Activated naive CD4-positive, alpha-beta T cell (primary cell): ENCODE data around the gene SERP2.
"Not testable (repeated sequence)": the region's sequence is repeated elsewhere in the genome, so short reads cannot be mapped to it uniquely, and the experiment has no call there.

Source experiments
- DNase-seq, 4 experiments: peaks; one replicate each; lab custom pipeline; 2025; lab: John Stamatoyannopoulos, UW

The SERP2 gene

DNA sequence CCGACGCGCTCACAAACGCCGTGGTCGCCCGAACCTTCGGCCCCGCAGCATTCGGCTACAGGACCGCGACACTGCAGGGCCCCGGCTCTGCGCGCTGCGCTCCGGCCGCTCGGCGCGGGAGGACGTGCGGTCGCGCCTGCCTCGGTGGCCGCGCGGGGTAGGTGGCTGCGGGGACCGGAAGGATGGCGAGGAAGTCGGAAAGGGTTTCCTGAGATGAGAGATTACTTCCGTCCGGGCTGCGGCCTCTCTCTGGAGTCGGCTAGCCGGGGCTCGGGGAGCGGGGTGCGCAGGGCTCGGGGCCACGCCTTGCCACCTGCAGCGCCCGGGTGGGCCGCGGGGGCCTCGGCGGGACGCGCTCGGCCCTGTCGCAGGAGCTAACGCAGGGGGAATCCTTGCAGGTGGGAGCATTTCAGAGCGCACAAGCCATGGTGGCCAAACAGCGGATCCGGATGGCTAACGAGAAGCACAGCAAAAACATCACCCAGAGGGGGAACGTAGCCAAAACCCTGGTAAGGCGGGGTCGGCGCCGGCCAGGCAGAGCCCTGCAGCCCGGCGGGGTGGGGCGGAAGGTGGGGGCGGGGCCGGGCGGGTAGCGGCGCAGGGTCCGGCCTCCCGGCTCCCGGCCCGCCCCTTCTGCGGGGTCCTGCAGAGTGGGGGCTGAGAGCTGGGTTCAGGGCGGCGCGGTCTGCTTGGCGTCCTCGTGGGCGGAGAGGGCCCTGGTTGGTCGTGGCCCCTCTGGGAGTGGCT is at the start of gene SERP2:
SERP2 (plus strand) TSS at position 224 of the 747 bp plus-strand sequence; CDS start at position 426, 202 bp downstream.
- DNase-seq: no peak

DNA sequence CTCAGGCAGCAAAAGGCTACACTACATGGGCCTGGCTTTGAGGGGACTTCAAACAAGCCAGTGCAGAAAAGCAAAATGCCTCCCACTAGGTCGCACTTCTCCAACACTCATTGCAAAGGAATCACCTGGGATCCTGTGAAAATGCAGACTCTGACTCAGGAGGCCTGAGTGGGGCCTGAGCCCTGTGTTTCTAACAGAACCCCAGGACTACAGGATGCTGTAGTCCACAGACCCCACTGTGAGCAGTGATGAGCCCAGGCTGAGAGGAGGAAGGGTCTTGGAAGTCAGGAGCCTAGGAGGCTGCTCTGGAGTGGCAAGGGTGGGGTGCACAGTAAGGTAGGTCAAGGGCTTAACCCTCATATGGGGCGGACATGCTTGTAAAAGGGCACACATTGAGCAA is 46.7 kb upstream of the SERP2 start:
- DNase-seq: no peak

DNA sequence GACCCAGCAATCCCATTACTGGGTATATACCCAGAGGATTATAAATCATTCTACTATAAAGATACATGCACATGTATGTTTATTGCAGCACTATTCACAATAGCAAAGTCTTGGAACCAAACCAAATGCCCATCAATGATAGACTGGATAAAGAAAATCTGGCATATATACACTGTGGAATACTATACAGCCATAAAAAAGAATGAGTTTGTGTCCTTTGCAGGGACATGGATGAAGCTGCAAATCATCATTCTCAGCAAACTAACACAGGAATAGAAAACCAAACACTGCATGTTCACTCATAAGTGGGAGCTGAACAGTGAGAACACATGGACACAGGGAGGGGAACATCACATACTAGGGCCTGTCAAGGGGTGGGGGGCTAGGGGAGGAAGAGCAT is 44.6 kb upstream of the SERP2 start:
- DNase-seq: not testable (repeated sequence)

DNA sequence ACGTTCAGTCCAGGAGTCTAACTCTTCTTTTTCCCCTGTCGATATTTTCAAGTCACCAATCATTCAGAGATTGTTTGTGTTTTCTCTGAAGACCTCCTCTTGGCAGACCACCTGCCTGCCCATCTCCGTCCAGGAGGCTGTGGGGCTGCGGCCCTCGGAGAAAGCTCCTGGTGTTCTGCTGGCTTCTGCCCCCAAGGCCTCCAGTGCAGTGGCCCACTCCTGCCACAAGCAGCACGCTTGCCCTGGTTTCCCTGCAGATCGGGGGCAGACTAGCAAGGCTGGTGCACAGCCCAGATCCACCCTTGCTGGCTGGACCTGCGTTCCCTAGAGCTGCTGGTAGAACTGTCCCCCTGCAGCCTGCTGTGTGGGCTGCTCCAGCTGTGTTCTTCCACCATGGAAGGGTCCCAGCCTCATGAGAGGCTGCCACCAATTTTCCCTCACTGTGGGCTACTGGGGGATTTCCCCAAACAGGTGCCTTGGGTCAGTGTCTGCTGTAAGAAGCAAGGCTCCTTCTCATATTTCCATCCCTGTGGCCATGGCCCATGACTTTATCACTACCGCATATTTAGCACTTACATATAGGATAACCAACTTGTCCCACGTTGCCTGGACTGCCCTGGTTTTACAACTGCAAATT is 43.6 kb upstream of the SERP2 start:
- DNase-seq: no peak

DNA sequence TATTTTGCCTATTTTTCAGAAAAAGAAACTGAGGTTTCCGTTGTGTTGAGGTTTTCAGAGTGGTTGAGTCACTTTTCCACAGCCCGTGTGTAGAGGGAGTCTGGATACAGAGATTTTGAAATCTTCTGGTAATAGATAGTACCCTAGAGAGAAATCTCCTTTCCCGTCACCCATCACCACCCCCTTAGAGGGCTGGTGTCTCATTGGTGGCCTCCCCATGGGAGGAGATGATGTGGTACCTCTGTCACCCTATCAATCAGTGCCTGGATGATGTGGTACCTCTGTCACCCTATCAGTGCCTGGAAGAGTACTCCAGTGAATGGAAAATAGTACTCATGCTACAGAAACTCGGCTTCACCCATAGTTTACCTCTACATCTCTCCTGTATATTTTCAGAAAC is 42.2 kb upstream of the SERP2 start:
- no peak for DNase-seq

DNA sequence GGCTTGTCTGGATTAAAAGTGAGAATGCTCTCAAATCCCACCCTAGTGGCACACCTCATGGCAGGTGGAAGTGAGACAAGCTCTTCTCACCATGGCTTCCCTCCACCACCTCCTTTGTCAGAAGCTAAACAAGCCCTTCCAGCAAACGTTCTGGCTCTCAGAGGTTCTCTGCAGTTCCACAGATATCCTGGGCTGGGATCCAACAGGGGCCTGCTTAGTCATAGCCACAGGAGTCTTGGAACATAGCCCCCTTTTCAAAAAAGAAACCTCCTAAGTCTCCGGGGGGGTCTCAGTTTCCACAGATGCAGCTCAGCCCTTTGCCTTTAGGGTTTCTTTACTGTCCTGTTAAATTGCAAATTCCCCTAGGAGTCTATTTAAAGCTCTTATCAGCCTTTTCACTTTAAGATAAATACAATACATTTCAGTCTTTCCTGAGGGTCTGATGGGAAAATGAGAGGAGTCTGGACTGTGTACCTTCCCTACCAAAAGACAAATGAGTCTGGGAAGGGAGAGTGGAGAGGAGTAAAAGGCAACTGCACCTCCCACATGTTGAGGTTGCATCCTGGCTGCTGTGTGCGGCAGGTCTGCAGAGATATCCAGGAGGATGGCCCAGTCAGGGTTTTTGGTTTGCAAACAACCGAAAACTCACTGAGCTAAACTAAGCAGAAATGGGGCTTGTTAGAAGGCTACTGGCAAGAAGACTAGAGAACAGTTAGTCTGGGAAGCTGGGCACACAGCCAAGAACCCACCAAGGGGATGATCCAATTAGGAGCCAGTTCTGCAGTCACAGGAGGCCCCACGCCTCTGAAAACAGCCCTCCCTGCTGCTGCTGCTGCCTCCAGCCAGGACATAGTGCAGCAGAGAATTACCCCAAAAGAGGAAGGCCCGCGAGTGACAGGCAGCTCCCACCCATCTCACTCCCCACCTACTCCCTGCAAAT is 41.4 kb upstream of the SERP2 start:
- no peak for DNase-seq

DNA sequence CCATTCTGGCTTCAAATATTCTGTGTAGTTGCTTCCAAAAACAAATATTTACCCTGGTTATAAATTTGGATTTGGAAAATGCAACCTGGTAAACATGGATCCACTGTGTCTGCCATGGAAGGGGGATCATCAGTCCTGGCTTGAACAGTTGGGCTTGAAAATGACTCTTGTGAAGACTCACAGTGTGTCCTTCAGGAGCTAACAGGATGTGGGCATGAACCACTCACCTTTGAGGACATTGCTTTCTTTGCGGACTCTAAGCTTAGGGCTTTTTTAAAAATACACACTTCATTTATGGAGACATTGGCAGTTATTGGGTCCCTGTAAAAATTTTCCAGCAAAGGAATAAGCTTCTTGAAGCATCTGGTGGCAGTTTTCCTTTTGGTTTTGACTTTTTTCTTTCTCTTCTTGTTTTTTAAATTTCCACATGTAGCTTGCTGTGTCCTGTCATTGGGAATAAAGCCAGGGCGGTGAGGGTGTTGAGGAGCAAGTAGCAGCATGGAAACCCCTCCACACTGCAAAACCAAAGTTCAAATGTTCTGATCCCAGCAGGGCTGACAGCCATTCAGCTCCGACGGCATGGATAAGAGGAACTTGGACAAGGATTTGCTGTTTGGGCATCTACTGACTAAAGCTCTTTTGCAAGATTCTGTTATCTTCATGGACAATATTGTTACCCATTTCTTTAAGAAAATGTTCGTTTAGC is 39.5 kb upstream of the SERP2 start:
- DNase-seq: no peak

DNA sequence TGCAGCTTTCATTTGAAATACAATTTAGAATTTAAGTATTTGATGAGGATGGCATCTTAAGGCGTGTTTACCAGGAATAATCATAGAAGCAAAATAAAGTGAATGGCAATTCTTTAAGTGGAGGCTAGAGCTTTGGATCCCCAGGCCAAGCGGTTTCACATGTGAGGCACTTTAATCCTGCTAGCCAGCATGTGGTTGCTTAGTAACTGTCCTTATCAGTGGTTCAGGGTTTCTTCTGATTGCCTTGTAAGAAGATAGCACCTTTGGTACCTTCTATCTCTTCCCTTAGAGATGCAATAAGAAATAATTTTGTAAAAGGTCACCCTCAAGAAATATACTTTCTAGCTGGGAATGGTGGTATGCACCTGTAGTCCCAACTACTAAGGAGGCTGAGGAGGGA is 38.9 kb upstream of the SERP2 start:
- DNase-seq: no peak

DNA sequence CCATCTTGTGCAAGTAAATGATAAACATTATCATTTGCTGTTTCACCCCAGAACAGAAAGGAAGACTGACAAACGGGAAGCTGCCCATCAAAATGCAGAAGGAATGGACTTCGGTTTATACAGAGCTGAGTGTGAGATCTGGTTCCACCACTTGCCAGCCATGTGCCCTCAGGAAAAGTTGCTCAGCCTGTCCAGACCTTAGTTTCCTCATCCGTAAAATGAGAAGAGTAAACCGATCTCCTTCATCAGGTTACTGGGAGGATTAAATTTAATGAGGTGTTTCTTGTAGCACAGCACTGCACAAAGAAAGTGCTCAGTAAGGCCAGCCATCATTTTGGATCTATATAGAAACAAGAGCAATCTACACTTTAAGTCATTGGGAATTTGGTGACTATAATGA is 36.7 kb upstream of the SERP2 start:
- no peak for DNase-seq

DNA sequence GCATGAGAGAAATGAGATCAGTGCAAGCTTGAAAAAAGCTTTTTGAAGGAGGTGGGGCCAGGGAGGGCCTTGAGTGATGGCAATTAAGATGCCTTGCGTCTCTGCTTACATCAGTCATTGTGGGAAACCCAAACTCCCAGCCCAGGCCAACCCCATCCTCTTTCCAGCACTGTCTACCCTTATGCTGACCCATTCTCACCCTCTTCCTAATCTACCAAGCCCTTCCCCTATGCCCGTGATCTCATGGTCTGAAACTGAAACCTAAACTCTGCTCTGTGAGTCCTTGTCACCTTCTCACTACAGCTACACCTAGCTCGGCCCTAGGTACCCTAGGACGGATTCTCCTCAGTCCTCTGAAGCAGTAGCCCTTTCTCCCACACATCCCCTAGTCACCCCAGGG is 36.0 kb upstream of the SERP2 start:
- no peak for DNase-seq

DNA sequence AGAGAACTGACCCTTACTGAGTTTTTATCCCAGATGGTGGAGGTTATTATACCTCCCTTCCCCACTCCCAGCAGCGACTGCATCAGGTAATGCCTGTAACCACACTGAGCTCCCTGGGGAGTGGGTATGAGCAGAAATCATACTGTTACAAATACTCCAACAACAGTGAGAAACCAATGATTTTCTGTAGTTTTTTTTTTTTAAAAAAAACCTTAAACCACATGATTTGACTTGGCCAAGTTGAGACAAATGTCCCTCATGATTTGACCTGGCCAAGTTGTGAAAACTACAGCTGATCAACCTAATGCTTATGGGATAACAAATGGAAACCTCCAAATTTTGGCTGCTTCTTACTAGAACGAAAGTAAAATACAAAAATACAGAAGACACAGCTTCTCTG is 33.1 kb upstream of the SERP2 start:
- no peak for DNase-seq

DNA sequence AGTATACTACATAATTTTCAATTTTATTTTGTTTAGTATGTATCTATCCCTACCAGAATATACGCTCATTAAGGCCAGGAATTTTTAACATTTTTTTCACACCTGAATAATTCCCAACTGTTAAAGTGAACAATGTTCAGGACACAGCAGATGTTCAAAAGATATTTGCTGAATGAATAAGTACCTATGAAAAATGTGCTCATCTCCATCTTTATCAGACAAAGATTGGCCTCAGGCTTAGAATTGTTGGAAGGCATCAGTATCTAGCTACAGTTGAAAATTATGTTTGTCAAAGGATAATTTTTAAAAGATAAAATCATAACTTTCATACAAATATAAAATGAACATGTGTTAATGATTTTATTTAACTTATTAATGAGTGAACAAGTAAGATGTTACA is 30.9 kb upstream of the SERP2 start:
- no peak for DNase-seq

DNA sequence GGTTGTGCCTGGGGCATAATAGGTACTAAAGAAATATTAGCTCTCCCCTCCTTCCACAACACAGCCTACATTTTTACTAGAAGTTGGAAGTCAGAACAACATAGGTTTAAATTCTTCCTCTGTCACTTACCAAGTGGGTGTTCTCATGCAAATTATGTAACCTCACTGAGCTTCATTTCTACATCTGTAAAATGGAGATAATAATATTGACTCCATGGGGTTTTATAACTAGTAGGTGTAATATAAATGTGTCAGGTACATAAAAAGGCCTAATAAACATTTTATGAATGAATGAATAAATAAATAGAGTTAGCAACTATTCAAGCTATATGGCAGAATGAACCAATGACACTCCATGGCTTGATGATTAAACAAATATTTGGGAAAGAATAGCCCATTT is 27.1 kb upstream of the SERP2 start:
- no peak for DNase-seq

DNA sequence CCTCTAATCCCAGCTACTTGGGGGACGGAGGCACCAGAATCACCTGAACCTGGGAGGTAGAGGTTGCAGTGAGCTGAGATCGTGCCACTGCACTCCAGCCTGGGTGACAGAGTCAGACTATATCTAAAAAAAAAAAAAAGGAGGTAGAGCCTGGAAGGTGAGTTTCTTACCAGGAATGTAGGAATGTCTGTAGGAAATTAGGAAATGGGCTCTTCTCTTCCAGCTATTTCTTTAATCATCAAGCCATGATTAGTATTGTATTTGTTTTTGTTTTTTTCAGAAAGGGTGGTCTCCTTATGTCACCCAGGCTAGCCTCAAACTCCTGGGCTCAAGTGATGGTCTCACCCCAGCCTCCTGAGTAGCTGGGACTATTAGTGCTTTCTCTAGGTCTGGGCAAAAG is 26.3 kb upstream of the SERP2 start:
- DNase-seq: no peak

DNA sequence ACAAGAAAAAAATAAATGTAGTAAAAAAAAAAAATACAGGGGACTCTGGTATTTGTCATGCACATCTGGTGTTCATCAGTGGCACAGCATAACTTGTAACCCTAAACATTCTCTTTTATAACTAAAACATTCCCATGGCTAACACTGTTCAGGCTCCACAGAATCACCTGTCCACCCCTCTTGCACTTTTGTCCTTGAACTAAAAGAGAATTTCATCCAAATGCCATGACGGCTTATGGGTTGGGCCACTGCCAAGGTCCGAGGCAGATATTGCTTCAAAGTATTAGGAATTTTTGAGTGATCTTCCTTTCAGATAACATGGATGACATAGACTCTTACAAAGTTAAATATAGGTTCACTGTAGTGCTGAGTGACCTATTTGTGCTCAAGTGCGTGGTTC is 25.7 kb upstream of the SERP2 start:
- no peak for DNase-seq

DNA sequence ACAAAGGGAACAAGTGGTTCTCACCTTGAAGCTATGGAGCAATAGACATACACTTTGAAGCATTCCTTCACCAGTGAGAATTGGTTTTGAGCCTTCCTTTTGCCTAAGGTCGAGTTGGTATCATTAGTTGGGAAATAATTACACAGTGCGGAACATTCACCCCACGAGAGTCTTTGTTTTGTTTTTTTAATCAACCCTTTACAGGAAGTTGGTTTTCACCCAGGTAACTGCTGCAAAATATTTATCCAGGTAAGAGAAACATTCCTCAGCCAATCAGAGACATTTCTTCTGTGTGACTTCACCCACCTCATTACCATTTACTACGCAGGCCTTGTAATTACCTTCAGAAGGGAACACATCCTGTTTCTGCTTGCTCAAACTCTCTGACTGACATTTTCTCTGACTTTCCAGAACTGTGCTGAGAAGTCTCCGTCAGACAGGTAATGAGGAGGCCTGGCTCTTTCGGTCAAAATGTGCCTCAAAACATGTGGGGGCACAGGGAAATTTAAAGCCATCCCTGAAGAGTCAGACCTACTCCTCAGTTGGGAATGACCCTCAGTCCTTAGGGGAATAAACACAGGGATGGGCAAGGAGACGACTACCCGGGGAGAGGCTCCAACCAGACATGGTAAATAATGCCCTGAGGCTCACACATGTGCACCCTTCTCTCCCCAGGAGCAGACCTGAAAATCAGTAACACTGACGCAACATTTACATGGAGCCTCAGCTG is 22.7 kb upstream of the SERP2 start:
- no peak for DNase-seq

DNA sequence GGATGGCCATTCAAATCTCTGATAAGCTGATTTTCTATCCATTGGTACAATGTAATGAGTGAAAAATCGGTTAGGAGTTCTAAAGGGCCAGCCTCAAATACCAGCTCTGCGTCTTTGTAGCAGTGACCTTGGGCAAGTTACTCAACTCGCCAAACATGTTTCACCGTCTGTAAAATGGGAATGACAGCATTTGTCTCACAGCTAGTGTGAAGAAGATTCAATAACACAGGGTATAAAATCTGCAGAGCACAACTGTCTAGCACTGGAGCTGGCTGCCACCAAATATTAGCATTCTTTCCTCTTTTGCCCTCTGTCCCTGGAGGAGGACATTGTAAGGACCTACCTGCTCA is 22.1 kb upstream of the SERP2 start:
- DNase-seq: no peak

DNA sequence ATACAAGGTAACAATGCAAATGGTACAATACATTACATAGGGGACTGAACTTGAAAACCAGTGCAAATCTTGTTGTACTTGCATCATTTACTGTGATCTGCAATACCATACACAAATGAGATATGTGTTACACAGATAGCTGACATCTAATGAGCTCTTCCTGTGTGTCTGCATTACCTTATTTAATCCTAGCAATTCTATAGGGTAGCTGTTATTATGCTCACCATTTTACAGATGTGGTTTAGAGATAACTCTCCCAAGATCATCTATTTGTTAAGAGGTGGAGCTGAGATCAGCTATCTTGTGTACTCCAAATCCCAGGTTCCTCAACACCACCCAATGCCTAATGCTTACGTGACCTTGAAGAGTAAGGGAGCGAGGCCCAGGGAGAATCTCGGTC is 21.4 kb upstream of the SERP2 start:
- DNase-seq: no peak

DNA sequence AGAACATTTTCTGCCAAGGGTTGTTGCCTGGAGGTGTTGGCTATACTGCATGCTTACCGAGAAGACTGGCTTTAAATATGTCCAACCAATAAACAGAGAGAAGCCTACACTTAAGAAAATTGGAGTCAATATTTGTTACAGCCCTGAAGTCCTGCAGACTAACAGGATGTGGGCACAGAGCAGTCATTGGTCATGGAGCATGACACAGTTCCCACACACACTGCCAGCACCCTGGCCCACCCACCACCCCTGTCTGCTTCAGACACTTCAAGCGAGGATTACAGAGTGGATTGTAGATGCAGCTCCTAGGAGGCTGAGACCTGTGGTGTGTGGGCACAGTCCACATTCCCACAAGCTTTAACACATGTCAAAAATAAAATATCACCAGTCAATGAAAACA is 21.0 kb upstream of the SERP2 start:
- DNase-seq: no peak

DNA sequence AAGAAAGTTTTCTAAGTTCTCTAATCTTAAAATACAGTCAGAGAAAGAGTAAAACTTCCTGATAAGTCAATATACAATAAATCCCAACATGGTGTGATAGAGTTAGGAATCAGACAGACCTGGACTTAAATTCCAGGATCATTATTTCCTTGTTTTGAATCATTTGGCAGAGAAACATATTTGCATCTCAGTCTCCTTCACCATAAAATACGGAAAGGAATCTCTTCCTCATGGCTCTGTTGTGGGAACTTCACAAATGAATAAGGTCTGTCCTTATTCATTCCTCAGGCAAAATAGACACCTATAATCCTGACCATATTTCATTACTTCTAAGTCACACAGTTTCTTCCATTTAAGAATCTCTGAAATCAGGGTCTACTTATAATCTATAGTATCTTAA is 19.3 kb upstream of the SERP2 start:
- no peak for DNase-seq

DNA sequence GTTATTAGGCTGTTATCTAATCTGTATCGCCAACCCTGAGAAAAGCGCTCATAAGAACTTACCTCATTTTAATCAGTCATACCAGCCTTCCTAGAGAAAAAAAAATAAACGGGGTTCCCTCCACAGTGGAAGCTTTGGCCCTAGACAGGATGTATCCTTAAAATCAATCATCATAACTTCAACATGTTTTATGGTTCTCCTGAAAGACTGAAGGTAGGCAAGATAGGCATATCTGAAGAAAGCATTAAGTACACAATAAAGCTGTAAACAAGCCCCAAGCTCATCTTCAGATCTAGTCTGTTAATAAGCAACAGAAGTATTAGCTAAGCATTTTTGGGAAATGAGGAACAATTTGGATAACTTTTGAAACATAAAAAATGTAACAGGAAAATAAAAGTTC is 18.7 kb upstream of the SERP2 start:
- DNase-seq: no peak

DNA sequence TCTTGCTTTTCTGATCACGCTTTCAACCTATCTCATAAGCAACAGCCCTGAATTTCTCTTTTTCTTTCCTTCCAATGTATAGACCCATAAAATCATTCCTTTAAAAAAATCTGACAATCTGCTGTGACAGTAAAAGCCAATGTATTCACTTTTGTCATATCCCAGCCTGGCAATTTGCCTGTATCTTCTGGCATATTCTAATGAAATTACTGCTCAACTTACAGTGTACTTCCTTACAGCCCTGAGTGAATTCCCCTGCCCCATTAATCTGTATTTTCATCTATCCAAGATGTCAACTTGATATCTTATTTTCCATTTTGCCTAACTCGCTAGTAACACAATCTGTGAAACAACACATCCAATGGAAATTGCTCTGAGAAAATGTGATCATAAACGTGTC is 18.0 kb upstream of the SERP2 start:
- no peak for DNase-seq
